SU-DHL-6 (cell line): ENCODE data around the gene CORO2A.

ENCODE experiments used
- H2AFZ ChIP-seq: fragments of 200-600 bp; sonication (generic); 2 replicates; pipeline ENCODE4 v1.6.1; 2014; ENCODE audit warnings: low read depth, mild to moderate bottlenecking, moderate library complexity, mixed read lengths, antibody characterized with exemption, low read length; ENCODE audit not compliant: severe bottlenecking
- H3F3A ChIP-seq: fragments of 200-600 bp; shearing (Covaris generic); 2 replicates; pipeline ENCODE4 v1.6.0; 2016; ENCODE audit warnings: antibody characterized with exemption, mild to moderate bottlenecking; ENCODE audit not compliant: insufficient read depth
- H3K27ac ChIP-seq: fragments of 200-600 bp; sonication (generic); 2 replicates; pipeline ENCODE4 v1.5.1; 2016; ENCODE audit warnings: low read depth, mild to moderate bottlenecking, low read length, moderate library complexity, mixed read lengths
- H3K27me3 ChIP-seq: fragments of 200-600 bp; sonication (generic), shearing (Covaris generic); 2 replicates; pipeline ENCODE4 v1.6.0; 2014; ENCODE audit warnings: mild to moderate bottlenecking, low read length
- H3K36me3 ChIP-seq: fragments of 200-600 bp; sonication (generic); 2 replicates; pipeline ENCODE4 v1.6.1; 2014; ENCODE audit warnings: mild to moderate bottlenecking, low read length, mixed read lengths
- H3K4me2 ChIP-seq: fragments of 300-600, 200-600 bp; shearing (Covaris generic), sonication (generic); 2 replicates; pipeline ENCODE4 v1.6.0; 2014; ENCODE audit warnings: low read length, low read depth, mild to moderate bottlenecking; ENCODE audit not compliant: poor library complexity, severe bottlenecking
- H3K4me3 ChIP-seq: fragments of 200-600 bp; sonication (generic); 2 replicates; pipeline ENCODE4 v1.5.1; 2014; ENCODE audit warnings: antibody characterized with exemption, low read length, mild to moderate bottlenecking, mixed read lengths; ENCODE audit not compliant: insufficient read depth, poor library complexity, severe bottlenecking
- H3K79me2 ChIP-seq: fragments of 200-600 bp; sonication (generic); 2 replicates; pipeline ENCODE4 v1.6.1; 2014; ENCODE audit warnings: mild to moderate bottlenecking, low read length, moderate library complexity; ENCODE audit not compliant: insufficient read depth
- H3K9ac ChIP-seq: fragments of 200-600 bp; sonication (generic); 2 replicates; pipeline ENCODE4 v1.7.0; 2014; ENCODE audit warnings: mild to moderate bottlenecking, low read length
- H3K9me2 ChIP-seq: fragments of 200-600 bp; sonication (generic); replicated peaks from 2 replicates; pipeline ENCODE4 v1.6.1; 2014; ENCODE audit warnings: low read length; ENCODE audit not compliant: insufficient read depth
- H3K9me3 ChIP-seq: fragments of 200-600 bp; sonication (generic); 2 replicates; pipeline ENCODE4 v1.6.1; 2014; ENCODE audit warnings: low read length, mixed read lengths; ENCODE audit not compliant: insufficient read depth
- H4K20me1 ChIP-seq: fragments of 200-600 bp; sonication (generic); 2 replicates; pipeline ENCODE4 v1.6.1; 2014; ENCODE audit warnings: low read depth, mild to moderate bottlenecking, antibody characterized with exemption, low read length, moderate library complexity, mixed read lengths
- EZH2phosphoT487 ChIP-seq: fragments of 200-600 bp; sonication (generic), shearing (Covaris generic); conservative IDR thresholded peaks from 2 replicates; pipeline ENCODE4 v1.6.1; 2018; ENCODE audit warnings: mild to moderate bottlenecking, antibody characterized with exemption, low read length, moderate library complexity, mixed read lengths
- TF ChIP-seq, protein P1 (sequence below): fragments of 200-600 bp; sonication (generic); IDR thresholded peaks from one replicate; pipeline ENCODE4 v1.5.1; 2017; ENCODE audit warnings: antibody characterized with exemption, mild to moderate bottlenecking, low read length, moderate library complexity; ENCODE audit not compliant: insufficient read depth, poor library complexity, severe bottlenecking

CORO2A gene

DNA sequence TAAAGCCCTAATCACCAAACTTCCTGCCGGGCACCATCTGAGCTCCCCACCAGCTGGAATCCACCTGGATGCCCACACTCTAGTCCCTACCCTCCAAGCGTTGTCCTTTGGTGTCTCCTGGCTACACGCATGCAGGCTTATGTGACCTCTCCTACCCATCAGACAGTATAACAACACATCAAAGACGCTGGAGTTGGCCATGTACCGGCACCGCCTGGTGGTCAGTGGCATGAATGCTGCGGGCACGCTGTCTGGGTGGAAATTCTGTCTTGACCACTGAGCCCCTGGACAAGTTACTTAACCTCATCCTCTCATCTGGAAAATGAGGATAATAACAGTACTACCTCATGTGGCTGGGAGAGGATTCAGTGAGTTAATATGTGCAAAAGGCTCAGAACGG is 23.4 kb upstream of the CORO2A start:
- TF ChIP-seq, protein P1, sequence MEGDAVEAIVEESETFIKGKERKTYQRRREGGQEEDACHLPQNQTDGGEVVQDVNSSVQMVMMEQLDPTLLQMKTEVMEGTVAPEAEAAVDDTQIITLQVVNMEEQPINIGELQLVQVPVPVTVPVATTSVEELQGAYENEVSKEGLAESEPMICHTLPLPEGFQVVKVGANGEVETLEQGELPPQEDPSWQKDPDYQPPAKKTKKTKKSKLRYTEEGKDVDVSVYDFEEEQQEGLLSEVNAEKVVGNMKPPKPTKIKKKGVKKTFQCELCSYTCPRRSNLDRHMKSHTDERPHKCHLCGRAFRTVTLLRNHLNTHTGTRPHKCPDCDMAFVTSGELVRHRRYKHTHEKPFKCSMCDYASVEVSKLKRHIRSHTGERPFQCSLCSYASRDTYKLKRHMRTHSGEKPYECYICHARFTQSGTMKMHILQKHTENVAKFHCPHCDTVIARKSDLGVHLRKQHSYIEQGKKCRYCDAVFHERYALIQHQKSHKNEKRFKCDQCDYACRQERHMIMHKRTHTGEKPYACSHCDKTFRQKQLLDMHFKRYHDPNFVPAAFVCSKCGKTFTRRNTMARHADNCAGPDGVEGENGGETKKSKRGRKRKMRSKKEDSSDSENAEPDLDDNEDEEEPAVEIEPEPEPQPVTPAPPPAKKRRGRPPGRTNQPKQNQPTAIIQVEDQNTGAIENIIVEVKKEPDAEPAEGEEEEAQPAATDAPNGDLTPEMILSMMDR: no peak
- no peaks in the 10 kb centered on the region for H3K79me2 ChIP-seq
- no peak overlapping the region for H3K27ac ChIP-seq
- H3K4me2 ChIP-seq: no peak overlapping the region
- H3F3A ChIP-seq: no peaks in the 10 kb centered on the region
- H4K20me1 ChIP-seq: no peaks in the 10 kb centered on the region
- H3K27me3 ChIP-seq: no peaks in the 10 kb centered on the region
- no peaks in the 10 kb centered on the region for H3K36me3 ChIP-seq
- no peak overlapping the region for H3K9ac ChIP-seq
- no peaks in the 10 kb centered on the region for H3K9me3 ChIP-seq
- H3K4me3 ChIP-seq: no peak overlapping the region
- H2AFZ ChIP-seq: no peak overlapping the region
- no peaks in the 10 kb centered on the region for H3K9me2 ChIP-seq

DNA sequence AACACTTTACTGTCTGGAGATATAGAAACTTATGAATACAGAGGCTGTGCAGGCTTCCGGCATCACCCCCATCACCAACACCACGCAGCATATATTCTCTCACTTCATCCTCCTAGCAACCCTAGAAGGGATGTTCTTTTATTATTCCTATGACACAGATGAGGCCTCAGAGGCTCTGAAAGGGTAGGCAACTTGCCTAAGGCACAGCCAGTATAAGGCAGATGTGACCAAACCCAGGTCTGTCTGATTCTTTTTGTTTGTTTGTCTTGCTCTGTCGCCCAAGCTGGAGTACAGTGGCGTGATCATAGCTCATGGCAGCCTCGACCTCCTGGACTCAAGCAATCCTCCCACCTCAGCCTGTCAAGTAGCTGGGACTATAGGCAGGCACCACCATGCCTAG is 22.8 kb upstream of the CORO2A start:
- H3K9me3 ChIP-seq: no peaks in the 10 kb centered on the region
- no peaks in the 10 kb centered on the region for H3K27me3 ChIP-seq
- no peaks in the 10 kb centered on the region for H3K79me2 ChIP-seq
- H3F3A ChIP-seq: no peaks in the 10 kb centered on the region
- H3K27ac ChIP-seq: no peak overlapping the region
- H3K36me3 ChIP-seq: no peaks in the 10 kb centered on the region
- TF ChIP-seq, protein P1: no peak
- TF ChIP-seq EZH2phosphoT487: no peak
- no peak overlapping the region for H3K9ac ChIP-seq
- no peak overlapping the region for H3K4me2 ChIP-seq
- H2AFZ ChIP-seq: no peak overlapping the region
- no peaks in the 10 kb centered on the region for H4K20me1 ChIP-seq
- H3K4me3 ChIP-seq: no peak overlapping the region
- no peaks in the 10 kb centered on the region for H3K9me2 ChIP-seq

DNA sequence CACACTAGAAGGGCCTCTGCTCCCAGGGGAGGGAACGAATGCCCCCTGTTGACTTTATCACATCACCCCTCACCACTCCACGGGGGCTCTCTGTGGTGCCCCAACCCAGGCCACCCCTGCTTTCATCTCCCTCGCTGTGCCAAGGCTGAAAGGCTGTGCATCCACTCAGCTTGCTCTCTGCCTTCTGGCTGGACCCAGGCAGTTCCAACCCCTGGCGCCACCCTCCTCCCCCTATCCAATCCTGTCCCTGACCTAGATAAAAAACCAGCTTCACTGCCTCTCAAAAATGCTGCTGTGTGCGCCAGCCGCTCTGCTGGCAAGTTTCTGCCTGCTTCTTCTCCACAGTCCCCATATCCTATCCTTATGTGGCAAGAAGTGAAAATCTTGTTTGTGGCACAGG is 22.4 kb upstream of the CORO2A start:
- no peak for TF ChIP-seq EZH2phosphoT487
- TF ChIP-seq, protein P1: no peak
- Histone ChIP-seq H3K4me2 (no peak overlapping the region), H3K9me3 (no peaks in the 10 kb centered on the region), H3K27me3 (no peaks in the 10 kb centered on the region), H3K79me2 (no peaks in the 10 kb centered on the region), H3K36me3 (no peaks in the 10 kb centered on the region), H3K9me2 (no peaks in the 10 kb centered on the region), H3F3A (no peaks in the 10 kb centered on the region), H4K20me1 (no peaks in the 10 kb centered on the region), H2AFZ (no peak overlapping the region), H3K4me3 (no peak overlapping the region), H3K27ac (no peak overlapping the region), H3K9ac (no peak overlapping the region)

DNA sequence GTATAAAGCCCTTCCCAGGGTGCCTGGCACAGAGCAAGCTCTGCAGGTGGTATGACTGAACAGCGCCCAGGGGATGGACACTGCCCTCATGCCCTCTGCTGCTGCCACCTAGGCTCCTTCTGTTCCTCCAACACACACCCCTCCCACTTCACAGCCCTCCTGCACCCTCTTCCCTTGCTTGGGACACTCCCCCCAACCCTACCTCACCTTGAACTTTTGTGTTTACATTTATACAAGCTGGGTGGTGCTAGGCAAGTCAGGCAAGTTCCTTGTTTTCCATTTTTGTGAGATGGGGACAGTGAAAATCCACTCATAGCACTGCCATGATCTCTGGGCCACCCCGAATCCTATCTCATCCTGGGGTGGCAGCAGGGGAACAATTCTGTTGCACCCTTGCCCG is 18.8 kb upstream of the CORO2A start:
- H3K4me2 ChIP-seq: no peak overlapping the region
- no peak for TF ChIP-seq EZH2phosphoT487
- TF ChIP-seq, protein P1: no peak

More for the DNA sequence above, 18.8 kb upstream of the CORO2A start:
- no peaks in the 10 kb centered on the region for H3K9me2 ChIP-seq
- no peak overlapping the region for H3K9ac ChIP-seq
- H3K27ac ChIP-seq: no peak overlapping the region
- no peaks in the 10 kb centered on the region for H3K9me3 ChIP-seq
- no peak overlapping the region for H3K4me3 ChIP-seq
- no peaks in the 10 kb centered on the region for H3K79me2 ChIP-seq
- no peaks in the 10 kb centered on the region for H3K27me3 ChIP-seq
- H2AFZ ChIP-seq: no peak overlapping the region
- H3K36me3 ChIP-seq: no peaks in the 10 kb centered on the region
- H4K20me1 ChIP-seq: no peaks in the 10 kb centered on the region
- H3F3A ChIP-seq: no peaks in the 10 kb centered on the region
